GM12865 (cell line): ENCODE data around the gene MED31.
A peak's percentile ranks its signal among the peaks of the same experiment; 100 is the strongest.
"Not testable (repeated sequence)": the region's sequence is repeated elsewhere in the genome, so short reads cannot be mapped to it uniquely, and the experiment has no call there.

ENCODE experiments used
- DNase-seq: peaks from one replicate; pipeline ENCODE4 v3.0.0; 2010; ENCODE audit warnings: low read depth
- H3K4me3 ChIP-seq: 2 replicates; pipeline ENCODE4 v1.5.1; 2011; ENCODE audit warnings: mild to moderate bottlenecking, low read depth, low read length, control low read depth
- TF ChIP-seq, protein P1 (sequence below): IDR thresholded peaks from 2 replicates; pipeline ENCODE4 v1.5.1; 2011; ENCODE audit warnings: low read length, control low read depth, low read depth, inconsistent platforms; ENCODE audit not compliant: insufficient read depth; ENCODE audit errors: missing control alignments

MED31 gene

DNA sequence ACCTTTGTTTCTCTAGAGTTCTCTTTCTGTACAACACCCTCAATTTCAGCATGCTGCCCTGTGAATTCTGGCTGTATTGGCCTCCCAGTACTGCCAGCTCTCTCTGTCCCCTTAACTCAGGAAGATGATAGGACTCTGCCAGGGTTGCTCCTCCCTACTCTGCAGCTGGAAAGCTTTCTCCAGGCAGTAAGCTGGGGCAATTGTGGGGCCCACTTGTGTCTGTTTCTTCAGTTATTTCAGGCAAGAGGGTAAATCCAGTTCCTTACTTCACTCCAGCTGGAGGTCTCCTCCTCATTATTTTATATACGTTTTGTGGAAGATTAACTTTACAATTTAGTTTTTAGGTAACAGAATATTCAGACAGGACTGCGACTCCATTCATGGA is 10.1 kb upstream of the MED31 start:
- H3K4me3 ChIP-seq, result no peak overlapping the region
- no peak for DNase-seq
- TF ChIP-seq, protein P1, sequence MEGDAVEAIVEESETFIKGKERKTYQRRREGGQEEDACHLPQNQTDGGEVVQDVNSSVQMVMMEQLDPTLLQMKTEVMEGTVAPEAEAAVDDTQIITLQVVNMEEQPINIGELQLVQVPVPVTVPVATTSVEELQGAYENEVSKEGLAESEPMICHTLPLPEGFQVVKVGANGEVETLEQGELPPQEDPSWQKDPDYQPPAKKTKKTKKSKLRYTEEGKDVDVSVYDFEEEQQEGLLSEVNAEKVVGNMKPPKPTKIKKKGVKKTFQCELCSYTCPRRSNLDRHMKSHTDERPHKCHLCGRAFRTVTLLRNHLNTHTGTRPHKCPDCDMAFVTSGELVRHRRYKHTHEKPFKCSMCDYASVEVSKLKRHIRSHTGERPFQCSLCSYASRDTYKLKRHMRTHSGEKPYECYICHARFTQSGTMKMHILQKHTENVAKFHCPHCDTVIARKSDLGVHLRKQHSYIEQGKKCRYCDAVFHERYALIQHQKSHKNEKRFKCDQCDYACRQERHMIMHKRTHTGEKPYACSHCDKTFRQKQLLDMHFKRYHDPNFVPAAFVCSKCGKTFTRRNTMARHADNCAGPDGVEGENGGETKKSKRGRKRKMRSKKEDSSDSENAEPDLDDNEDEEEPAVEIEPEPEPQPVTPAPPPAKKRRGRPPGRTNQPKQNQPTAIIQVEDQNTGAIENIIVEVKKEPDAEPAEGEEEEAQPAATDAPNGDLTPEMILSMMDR, result no peak

DNA sequence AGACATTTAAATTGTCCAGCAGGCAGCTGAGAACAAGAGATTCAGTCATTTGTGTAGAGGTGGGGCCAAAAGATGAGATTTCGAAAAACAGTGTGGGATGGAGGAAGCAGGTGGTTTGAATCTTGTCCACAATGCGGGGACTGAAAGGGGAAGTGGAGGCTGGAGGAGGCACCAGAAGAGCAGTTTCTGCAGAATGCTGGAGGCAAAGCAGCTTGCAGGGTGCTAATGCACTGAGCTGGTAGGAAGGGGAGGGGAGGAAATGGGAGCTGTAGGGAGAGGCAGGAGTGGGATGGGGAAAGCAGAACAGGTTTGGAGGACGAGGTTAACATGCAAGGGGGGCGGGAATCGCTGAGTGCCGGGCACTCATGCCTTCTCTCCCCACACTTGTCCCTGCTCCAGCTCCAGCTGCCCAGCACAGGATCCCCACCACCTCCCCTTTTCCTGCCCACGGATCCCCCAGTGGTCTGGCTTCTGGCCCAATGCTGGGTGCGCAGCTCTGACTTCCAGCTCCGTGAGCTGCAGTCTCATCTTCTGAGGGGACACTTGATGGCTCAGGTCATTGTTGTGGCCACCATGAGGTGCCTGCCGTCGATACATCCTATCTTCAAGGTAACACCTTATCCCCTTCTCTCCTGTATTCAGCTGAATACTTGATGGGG is 9.5 kb upstream of the MED31 start:
- DNase-seq, result peak; percentile 81
- TF ChIP-seq, protein P1, result no peak
- no peak overlapping the region for H3K4me3 ChIP-seq

DNA sequence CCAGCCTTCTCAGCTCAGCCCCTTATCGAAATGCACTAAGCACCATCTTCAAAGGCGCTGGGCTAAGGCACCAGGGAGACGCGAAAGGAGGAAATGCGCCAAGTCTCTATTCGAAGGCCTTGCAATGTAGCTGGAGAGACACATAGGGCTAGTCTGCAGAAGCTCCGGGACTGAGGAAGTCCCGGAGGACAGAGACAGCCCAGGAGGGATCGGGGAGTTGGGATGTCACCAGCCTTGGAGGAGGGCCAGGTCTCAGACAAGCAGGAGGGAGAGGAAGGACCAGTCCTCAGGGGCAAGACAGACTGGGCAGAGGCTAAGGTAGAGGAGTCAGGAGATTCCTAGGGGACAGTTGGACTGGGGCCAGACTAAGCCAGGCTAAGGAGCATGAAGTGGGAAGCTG is 8.7 kb upstream of the MED31 start:
- DNase-seq, result no peak

DNA sequence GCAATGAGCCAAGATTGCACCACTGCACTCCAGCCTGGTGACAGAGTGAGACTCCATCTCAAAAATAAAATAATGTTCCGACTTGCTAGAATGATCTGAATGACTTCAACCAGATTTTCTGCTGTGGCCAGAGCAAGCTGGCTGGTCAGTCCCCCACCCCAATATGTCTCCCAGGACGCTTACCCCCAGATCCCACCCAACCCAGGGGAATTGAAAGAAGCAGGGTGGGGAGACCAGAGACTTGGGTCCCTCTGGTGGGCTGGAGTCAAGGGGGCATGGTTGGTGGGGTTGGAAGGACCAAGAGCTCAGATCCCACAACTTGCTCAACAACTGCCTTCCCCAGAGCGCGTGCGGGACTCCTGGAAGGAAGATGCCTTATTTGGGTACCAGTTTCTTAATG is 7.0 kb upstream of the MED31 start:
- not testable (repeated sequence) for DNase-seq, H3K4me3 ChIP-seq

More for the DNA sequence above, 8.7 kb upstream of the MED31 start:
- TF ChIP-seq, protein P1, result no peak
- H3K4me3 ChIP-seq, result no peak overlapping the region

DNA sequence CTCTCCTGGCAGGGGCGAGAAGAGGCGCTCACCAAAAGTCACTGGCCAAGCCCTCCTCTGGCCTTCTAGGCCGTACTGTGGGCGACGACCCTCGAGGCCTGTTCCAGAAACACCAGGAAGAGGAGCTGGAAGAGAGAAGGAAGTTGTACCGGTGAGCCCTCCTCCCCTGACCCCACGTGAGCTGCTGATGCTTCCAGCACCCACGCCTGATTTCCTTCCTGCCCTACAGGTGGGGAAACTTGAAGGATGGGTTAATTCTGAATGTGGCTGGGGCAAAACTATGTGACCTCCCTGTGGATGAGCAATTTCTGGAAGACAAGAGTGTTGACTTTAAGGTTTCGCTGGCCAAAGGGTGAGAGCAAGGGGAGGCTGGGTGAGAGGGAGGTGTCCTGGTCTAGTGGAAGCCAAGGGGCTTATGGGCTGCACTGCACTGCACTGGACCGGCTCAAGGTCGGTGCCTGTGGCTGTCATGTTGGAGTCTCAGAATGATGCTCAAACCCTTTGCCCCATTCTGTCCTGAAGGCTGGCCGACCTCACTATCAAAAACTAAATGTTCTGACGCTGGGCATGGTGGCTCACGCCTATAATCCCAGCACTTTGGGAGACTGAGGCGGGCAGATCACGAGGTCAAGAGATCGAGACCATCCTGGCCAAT is 6.4 kb upstream of the MED31 start:
- TF ChIP-seq, protein P1, result no peak
- peak overlapping the region; percentile 59 for H3K4me3 ChIP-seq
- no peak for DNase-seq

DNA sequence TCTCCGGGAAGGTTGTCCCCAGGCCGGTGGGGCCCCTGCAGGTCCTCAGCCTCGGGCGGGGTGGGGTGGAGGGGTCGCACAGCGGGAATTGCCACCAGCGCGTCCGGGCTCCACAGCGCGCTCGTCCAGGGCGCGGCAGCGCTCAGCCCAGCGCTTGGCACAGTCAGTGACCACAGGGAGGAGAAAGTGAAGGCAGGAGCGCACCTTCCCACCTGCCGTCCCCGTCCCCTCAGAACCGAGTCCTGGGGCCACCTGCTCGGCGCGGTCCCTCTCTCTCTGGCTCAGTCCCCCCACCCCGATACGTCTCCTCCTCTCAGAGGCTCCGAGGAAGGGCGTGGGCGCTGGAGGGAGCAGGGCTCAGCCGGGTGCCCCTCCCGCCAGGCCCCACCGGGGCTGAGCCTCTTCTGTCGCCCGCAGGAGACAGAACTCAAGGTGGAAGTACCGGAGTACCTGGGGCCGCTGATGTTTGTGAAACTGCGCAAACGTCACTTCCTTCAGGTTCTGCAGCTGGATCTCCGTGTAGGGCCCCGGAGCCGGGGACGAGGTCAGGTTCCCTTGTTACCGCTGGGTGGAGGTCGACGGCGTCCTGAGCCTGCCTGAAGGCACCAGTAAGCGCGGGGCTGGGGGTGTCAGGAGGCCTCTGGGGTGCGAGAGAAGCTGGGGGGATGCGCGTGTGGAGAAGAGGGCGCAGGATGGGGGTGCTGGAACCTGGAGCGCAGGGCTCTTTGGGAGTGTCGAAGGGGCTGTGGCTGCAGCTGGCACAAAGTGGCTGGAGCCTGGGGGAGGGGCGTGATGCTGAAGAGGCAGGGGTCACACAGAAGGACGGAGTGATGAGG is 5.6 kb upstream of the MED31 start:
- peak; percentile 73 for DNase-seq
- peak overlapping the region; percentile 59 for H3K4me3 ChIP-seq

DNA sequence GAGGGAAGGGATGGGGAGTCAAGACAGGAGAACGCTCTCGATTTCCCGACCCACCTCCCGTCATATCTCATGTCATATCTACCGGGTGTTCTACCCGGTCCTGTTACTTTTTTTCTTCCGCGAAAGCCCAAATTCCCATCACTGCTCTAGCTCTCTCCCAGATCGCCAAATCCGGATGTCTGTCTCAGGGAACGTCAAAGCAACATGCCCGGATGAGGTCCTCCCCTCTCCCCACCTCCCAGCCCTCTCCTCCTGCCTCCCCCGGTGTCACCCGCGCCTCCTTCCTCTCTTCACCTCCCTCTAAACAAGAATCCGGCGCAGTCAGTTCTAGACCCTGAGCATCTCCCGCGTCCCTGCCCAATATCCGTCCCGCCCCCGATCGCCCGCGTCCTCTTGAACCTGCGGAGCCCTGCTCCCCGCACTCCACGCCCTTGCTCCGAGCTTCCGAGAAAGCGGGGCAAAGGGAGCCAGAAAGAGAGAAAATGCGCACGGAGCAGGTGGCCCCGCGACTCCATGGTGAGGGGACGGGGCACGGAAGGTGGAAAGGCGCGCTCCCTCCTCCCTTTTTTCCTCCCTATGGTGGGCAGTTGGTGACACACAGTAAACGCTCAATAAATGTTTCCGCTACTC is 4.4 kb upstream of the MED31 start:
- not testable (repeated sequence) for H3K4me3 ChIP-seq, DNase-seq
